Stomach (tissue), 9 donors: ENCODE data around the gene SET. TPM values are rescaled to one million over a fixed set of nuclear protein-coding genes. Genes with fewer than 3 reads are reported as not detected.

Experiments
- DNase-seq, 2 donors: peaks; one replicate each; pipeline versions ENCODE4 v3.0.0 to v3.0.0-alpha.2; 2013 to 2019
- H3K27ac ChIP-seq, 5 donors: fragments of 200-600 bp in 4 of 5; sonication (generic) in 4 of 5; one replicate each; pipeline ENCODE4 v1.5.1; 2013 to 2019; ENCODE audit warnings: mild to moderate bottlenecking in 1 of 5, moderate library complexity in 1 of 5
- H3K27me3 ChIP-seq, 3 donors: fragments of 200-600 bp; sonication (generic); one replicate each; pipeline ENCODE4 v1.5.1; 2017 to 2019; ENCODE audit warnings: mixed run types in 1 of 3
- H3K36me3 ChIP-seq, 4 donors: fragments of 200-600 bp; sonication (generic); 1 replicate in 3 of 4; 2 replicates in 1 of 4; pipeline ENCODE4 v1.5.1; 2016 to 2019
- H3K4me1 ChIP-seq, 4 donors: fragments of 200-600 bp; sonication (generic); one replicate each; pipeline ENCODE4 v1.5.1; 2016 to 2019
- H3K4me3 ChIP-seq, 4 donors: fragments of 200-600 bp; sonication (generic) in 3 of 4; one replicate each; pipeline ENCODE4 v1.5.1; 2016 to 2019; ENCODE audit warnings: mild to moderate bottlenecking in 1 of 4
- H3K9me3 ChIP-seq, 4 donors: fragments of 200-600 bp; sonication (generic); one replicate each; pipeline ENCODE4 v1.5.1; 2016 to 2019
- CTCF ChIP-seq, 7 experiments: fragments of 450-650 bp in 4 of 7; fragments of 200-600 bp in 3 of 7; sonication (generic) in 3 of 7; IDR thresholded peaks; one replicate each; pipeline ENCODE4 v1.5.1; 2016 to 2019; ENCODE audit warnings: antibody characterized with exemption in 7 of 7, control low read depth in 2 of 7, mild to moderate bottlenecking in 1 of 7
- EP300 ChIP-seq: sonication (generic); formaldehyde crosslinking; IDR thresholded peaks from one replicate; pipeline ENCODE4 v1.6.1; 2017; ENCODE audit warnings: antibody characterized with exemption
- POLR2A ChIP-seq, 4 donors: fragments of 450-650 bp; IDR thresholded peaks; one replicate each; pipeline ENCODE4 v1.6.1; 2016; ENCODE audit warnings: antibody characterized with exemption in 4 of 4, control low read depth in 2 of 4, mild to moderate bottlenecking in 1 of 4, moderate library complexity in 1 of 4
- POLR2AphosphoS5 ChIP-seq, 3 donors: sonication (generic); formaldehyde crosslinking; IDR thresholded peaks; one replicate each; pipeline ENCODE4 v1.6.1; 2016; ENCODE audit warnings: antibody characterized with exemption in 3 of 3
- WGBS, 5 donors: extraction: QIAGEN DNeasy Blood & Tissue Kit in 3 of 5; methylation state at CpG; one replicate each; pipeline versions ENCODE4 v1.1.5 to v1.1.7; 2013 to 2018; 5-methylcytosine and 5-hydroxymethylcytosine counted together
- intact Hi-C: fragments of 100-400 bp; cut with DNase I; formaldehyde crosslinking; loops from one replicate; pipeline ENCODE4 v1.15.1; 2023; ENCODE audit warnings: low total_unique reads
- polyA plus RNA-seq, 3 donors: library from polyadenylated mRNA; stranded (reverse); fragments of 200-250 nt; gene quantifications; one replicate each; pipeline ENCODE4 v1.2.3, GENCODE V29; 2013
- total RNA-seq, 5 donors: library from RNA; depleted of rRNA; stranded (reverse); fragments of >200 nt; gene quantifications; one replicate each; pipeline versions ENCODE4 v1.1.0 to v1.2.3, GENCODE V29; 2014 to 2016
- donor health status: healthy with polysubstance abuse.
- donor health status: Bipolar disorder and iron deficiency.
- donor health status: healthy.

SET gene
- total and polyA plus RNA-seq, 8 donors = 49.0 to 489 (median 117) TPM

DNA sequence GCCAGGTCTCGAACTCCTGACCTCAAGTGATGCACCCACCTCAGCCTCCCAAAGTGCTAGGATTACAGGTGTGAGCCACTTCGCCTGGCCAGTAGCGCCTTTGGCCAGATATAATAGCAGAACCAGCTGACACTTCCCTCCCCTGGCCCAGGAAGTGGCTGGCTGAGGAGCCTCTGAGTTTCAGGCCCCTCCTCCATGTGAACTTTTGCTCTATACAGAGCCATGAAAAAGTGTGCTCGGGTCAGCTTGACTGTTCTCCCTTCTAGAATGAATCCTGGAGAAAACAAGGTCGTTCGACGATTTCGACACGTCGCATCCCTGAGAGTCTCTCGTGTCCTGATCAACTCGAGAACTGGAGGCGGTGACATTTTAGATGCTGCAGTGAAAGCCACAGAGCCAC, 43.6 kb downstream of the SET start:
- H3K4me3 ChIP-seq = no peak overlapping the region
- WGBS, 5 donors = 89 to 94% (median 92%) methylated on average over 13 of the region's 13 CpGs
- H3K4me1 ChIP-seq = peaks cover 0 to 4% (median 0%) of the 10 kb centered on the region in 4 donors
- DNase-seq = no peak
- intact Hi-C loops = no loop called here
- no peaks in the 10 kb centered on the region for H3K9me3 ChIP-seq
- no peaks in the 10 kb centered on the region for H3K27me3 ChIP-seq
- no peak overlapping the region for H3K27ac ChIP-seq
- peaks cover 8 to 71% (median 66%) of the 10 kb centered on the region in 4 donors for H3K36me3 ChIP-seq
- TF ChIP-seq EP300 (no peak), POLR2AphosphoS5 (IDR thresholded peaks at IDR 0.05) (no peak), CTCF (IDR thresholded peaks at IDR 0.05) (no peak), POLR2A (IDR thresholded peaks at IDR 0.05) (no peak)

DNA sequence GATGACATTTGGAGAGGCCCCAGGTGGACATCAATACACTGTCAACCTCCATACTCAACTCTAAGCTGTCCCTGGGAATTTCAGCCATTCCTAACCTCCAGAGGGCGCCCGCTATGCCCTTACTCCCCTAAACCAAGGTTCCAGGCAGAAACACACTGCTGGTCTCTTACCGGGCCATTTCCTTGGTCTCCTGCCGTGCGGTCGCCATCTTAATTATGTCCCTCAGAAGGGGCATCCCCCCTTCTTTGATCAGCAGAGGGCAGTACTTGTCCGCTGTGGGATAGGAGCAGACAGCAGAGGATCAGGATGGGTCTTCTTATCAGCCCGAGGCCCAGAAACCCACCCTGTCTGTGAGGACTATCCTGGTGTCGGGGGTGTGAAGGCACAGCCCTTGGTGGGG, 44.2 kb downstream of the SET start:
- H3K36me3 ChIP-seq = peaks cover 8 to 74% (median 69%) of the 10 kb centered on the region in 4 donors
- TF ChIP-seq CTCF (IDR thresholded peaks at IDR 0.05) = peak in 5 of 7 experiments; percentile 42 to 69 (median 62)
- no peak for TF ChIP-seq EP300
- no peak for TF ChIP-seq POLR2A (IDR thresholded peaks at IDR 0.05)
- peak in 1 of 3 donors; percentile 65 for TF ChIP-seq POLR2AphosphoS5 (IDR thresholded peaks at IDR 0.05)
- H3K4me1 ChIP-seq = peaks cover 0 to 4% (median 0%) of the 10 kb centered on the region in 4 donors
- H3K4me3 ChIP-seq = peak overlapping the region in 1 of 4 donors; percentile 7
- no peaks in the 10 kb centered on the region for H3K27me3 ChIP-seq
- intact Hi-C loops = no loop called here
- WGBS, 5 donors = 23 to 44% (median 26%) methylated on average over 9 of the region's 9 CpGs
- DNase-seq = peak; percentile 81 to 91
- H3K27ac ChIP-seq = peak overlapping the region in 4 of 5 donors; percentile 36 to 73 (median 66)
- no peaks in the 10 kb centered on the region for H3K9me3 ChIP-seq

- peaks cover 16 to 84% (median 81%) of the 10 kb centered on the region in 4 donors for H3K36me3 ChIP-seq
Observed at GRCh38 chr9:128735373-128735772, 46.4 kb downstream of the SET start.

GRCh38 chr9:128742401-128742800, 53.4 kb downstream of the SET start:
- TF ChIP-seq CTCF (IDR thresholded peaks at IDR 0.05) = no peak
- TF ChIP-seq POLR2A (IDR thresholded peaks at IDR 0.05) = no peak
- TF ChIP-seq EP300 = no peak
- no peak for TF ChIP-seq POLR2AphosphoS5 (IDR thresholded peaks at IDR 0.05)
- H3K4me3 ChIP-seq = no peak overlapping the region
- no peaks in the 10 kb centered on the region for H3K4me1 ChIP-seq
- no peaks in the 10 kb centered on the region for H3K27me3 ChIP-seq
- intact Hi-C loops = no loop called here
- WGBS, 5 donors = 80 to 86% (median 82%) methylated on average over 19 to 20 of the region's 20 CpGs
- H3K27ac ChIP-seq = no peak overlapping the region
- DNase-seq = no peak
- H3K9me3 ChIP-seq = no peaks in the 10 kb centered on the region
- peaks cover 24 to 70% (median 68%) of the 10 kb centered on the region in 4 donors for H3K36me3 ChIP-seq

More at GRCh38 chr9:128735373-128735772, 46.4 kb downstream of the SET start:
- H3K27ac ChIP-seq = no peak overlapping the region
- no peaks in the 10 kb centered on the region for H3K27me3 ChIP-seq
- TF ChIP-seq EP300 = no peak
- TF ChIP-seq CTCF (IDR thresholded peaks at IDR 0.05) = no peak
- TF ChIP-seq POLR2AphosphoS5 (IDR thresholded peaks at IDR 0.05) = no peak
- TF ChIP-seq POLR2A (IDR thresholded peaks at IDR 0.05) = no peak
- H3K4me3 ChIP-seq = no peak overlapping the region
- H3K4me1 ChIP-seq = peaks cover 0 to 4% (median 0%) of the 10 kb centered on the region in 4 donors
- intact Hi-C loops = no loop called here
- no peak for DNase-seq
- H3K9me3 ChIP-seq = no peaks in the 10 kb centered on the region
- 68 to 77% (median 75%) methylated on average over 2 of the region's 2 CpGs for WGBS, 5 donors
